Heart right ventricle (tissue), 16 donors: Measurements from ENCODE around the gene UBE2L5. TPM values are rescaled to one million over a fixed set of nuclear protein-coding genes. Genes with fewer than 3 reads are reported as not detected.

Source experiments
- ATAC-seq, 8 donors: fragments of 200-7000 bp; cut with Tn5 transposase; one replicate each; pipeline ENCODE4 v1.9.1; 2020; ENCODE audit warnings: mild to moderate bottlenecking in 8 of 8, moderate library complexity in 8 of 8, moderate number of reproducible peaks in 1 of 8
- DNase-seq, 2 donors: peaks; one replicate each; pipeline ENCODE4 v3.0.0-alpha.2; 2020
- H3K27ac ChIP-seq, 10 donors: fragments of 200-600 bp; sonication (generic) in 2 of 10; one replicate each; pipeline versions ENCODE4 v1.5.0 to v1.8.0; 2020 to 2022; ENCODE audit warnings: mild to moderate bottlenecking in 3 of 10
- H3K27me3 ChIP-seq, 7 donors: fragments of 200-600 bp; one replicate each; pipeline ENCODE4 v1.8.0; 2021 to 2022; ENCODE audit warnings: mild to moderate bottlenecking in 2 of 7
- H3K36me3 ChIP-seq, 9 donors: fragments of 200-600 bp; sonication (generic) in 1 of 9; one replicate each; pipeline versions ENCODE4 v1.5.0 to v1.8.0; 2020 to 2022; ENCODE audit warnings: mild to moderate bottlenecking in 2 of 9
- H3K4me1 ChIP-seq, 9 donors: fragments of 200-600 bp; sonication (generic) in 1 of 9; one replicate each; pipeline versions ENCODE4 v1.5.0 to v1.8.0; 2020 to 2022; ENCODE audit warnings: mild to moderate bottlenecking in 4 of 9
- H3K4me3 ChIP-seq, 10 donors: fragments of 200-600 bp; sonication (generic) in 2 of 10; one replicate each; pipeline versions ENCODE4 v1.5.0 to v1.8.0; 2020 to 2022; ENCODE audit warnings: mild to moderate bottlenecking in 7 of 10, moderate library complexity in 2 of 10
- H3K9me3 ChIP-seq, 11 donors: fragments of 200-600 bp in 10 of 11; sonication (generic) in 2 of 11; one replicate each; pipeline versions ENCODE4 v1.5.0 to v1.8.0; 2013 to 2022; ENCODE audit warnings: mild to moderate bottlenecking in 2 of 11, control low read depth in 1 of 11, moderate library complexity in 1 of 11
- CTCF ChIP-seq, 9 donors: fragments of 200-600 bp; sonication (generic) in 2 of 9; IDR thresholded peaks; one replicate each; pipeline versions ENCODE4 v1.5.0 to v1.8.0; 2021 to 2022; ENCODE audit warnings: antibody characterized with exemption in 9 of 9, mild to moderate bottlenecking in 5 of 9, moderate library complexity in 1 of 9
- WGBS, 2 donors: extraction: QIAGEN DNeasy Blood & Tissue Kit; methylation state at CpG; one replicate each; pipeline ENCODE4 v1.1.7; 2013; ENCODE audit warnings: inconsistent platforms in 1 of 2; 5-methylcytosine and 5-hydroxymethylcytosine counted together
- intact Hi-C, 10 donors: fragments of 100-400 bp; cut with DNase I; formaldehyde crosslinking; loops; one replicate each; pipeline versions ENCODE4 v1.11.1 to v1.14.2; 2022
- polyA plus RNA-seq, 2 donors: library from polyadenylated mRNA; stranded (reverse); fragments of 200-250 nt; gene quantifications; one replicate each; pipeline ENCODE4 v1.2.3, GENCODE V29; 2013
- total RNA-seq, 10 donors: library from RNA; stranded (reverse); fragmentation: NEBNext Ultra II Directional in 3 of 10; extraction: Animal tissue kit (Norgen Biotek cat#: 25700) in 3 of 10; gene quantifications; one replicate each; pipeline versions ENCODE4 v1.2.1 to v1.2.4, GENCODE V29; 2021 to 2023
- donor health status: Arrhythmogenic right ventricular cardiomyopathy.
- donor health status: ischemic (EF 13 %, LVEDD 7.1; RV severe dilation, severe dysfunction).
- donor health status: healthy with polysubstance abuse.
- donor health status: DM: no; HTN: yes; CAD: no.
- donor health status: DM: no; HTN: no; CAD: no.
- donor health status: ischemic (EF 25% LVEDD 6.9; RV normal size, moderate dysfunction).
- donor health status: ischemic (EF 25% LVEDD 5.7; RV mildly dilated, moderate dysfunction).
- donor health status: healthy.
- donor health status: DM: yes; HTN: yes; CAD: no.
- donor health status: Ischemic cardiomyopathy.
- donor health status: ischemic (EF 35%, LVEDD 5.7; RV mildly dilated, moderate dysfunction).
- donor health status: nonischemic (EF 11% LVEDD 7.7; RV severe dilation, severe dysfunction).
- donor health status: DM: yes; HTN: yes; CAD: no.
- donor health status: PGD.
- donor health status: ischemic (EF 29% LVEDD 5.4; RV normal size, mild dysfunction).
- donor health status: nonischemic (EF 23%, LVEDD 6.1; RV moderate dilation, normal function).

UBE2L5 gene
- total and polyA plus RNA-seq, 12 donors, result 0.04 to 0.42 TPM; not detected in 10

GRCh38 chr13:30410705-30411125 is 11.6 kb upstream of the UBE2L5 start:
- H3K4me1 ChIP-seq, result peaks cover 0 to 33% (median 11%) of the 10 kb centered on the region in 9 donors
- H3K4me3 ChIP-seq, result no peak overlapping the region
- H3K27me3 ChIP-seq, result no peaks in the 10 kb centered on the region
- 91 to 95% methylated on average over 2 of the region's 2 CpGs for WGBS, 2 donors
- TF ChIP-seq CTCF (IDR thresholded peaks at IDR 0.05), result no peak
- ATAC-seq (no peak), DNase-seq (no peak)
- peak overlapping the region in 1 of 10 donors; percentile 15 for H3K27ac ChIP-seq
- no peaks in the 10 kb centered on the region for H3K9me3 ChIP-seq
- intact Hi-C loops, result no loop called here
- no peaks in the 10 kb centered on the region for H3K36me3 ChIP-seq

GRCh38 chr13:30412346-30412745 is 9.9 kb upstream of the UBE2L5 start:
- no peak for ATAC-seq
- no peaks in the 10 kb centered on the region for H3K27me3 ChIP-seq
- H3K9me3 ChIP-seq, result no peaks in the 10 kb centered on the region
- H3K4me3 ChIP-seq, result no peak overlapping the region
- TF ChIP-seq CTCF (IDR thresholded peaks at IDR 0.05), result no peak
- no peak for DNase-seq
- intact Hi-C loops, result no loop called here
- no peak overlapping the region for H3K27ac ChIP-seq
- H3K36me3 ChIP-seq, result no peaks in the 10 kb centered on the region
- peaks cover 0 to 33% (median 11%) of the 10 kb centered on the region in 9 donors for H3K4me1 ChIP-seq

GRCh38 chr13:30413842-30414241 is 8.5 kb upstream of the UBE2L5 start:
- no peaks in the 10 kb centered on the region for H3K36me3 ChIP-seq
- H3K27me3 ChIP-seq, result no peaks in the 10 kb centered on the region
- intact Hi-C loops, result no loop called here
- ATAC-seq (no peak), DNase-seq (no peak)
- peaks cover 0 to 23% (median 7%) of the 10 kb centered on the region in 9 donors for H3K4me1 ChIP-seq
- 59 to 90% methylated on average over 3 of the region's 3 CpGs for WGBS, 2 donors
- TF ChIP-seq CTCF (IDR thresholded peaks at IDR 0.05), result no peak
- no peak overlapping the region for H3K27ac ChIP-seq
- H3K9me3 ChIP-seq, result no peaks in the 10 kb centered on the region
- no peak overlapping the region for H3K4me3 ChIP-seq

- H3K9me3 ChIP-seq, result no peaks in the 10 kb centered on the region
- H3K27ac ChIP-seq, result no peak overlapping the region
- intact Hi-C loops, result no loop called here
- H3K36me3 ChIP-seq, result no peaks in the 10 kb centered on the region
- H3K27me3 ChIP-seq, result no peaks in the 10 kb centered on the region
- ATAC-seq, result no peak
- 89 to 92% methylated on average over 3 of the region's 3 CpGs for WGBS, 2 donors
- H3K4me3 ChIP-seq, result no peak overlapping the region
- H3K4me1 ChIP-seq, result peaks cover 0 to 10% (median under 1%) of the 10 kb centered on the region in 9 donors
- no peak for TF ChIP-seq CTCF (IDR thresholded peaks at IDR 0.05)
- no peak for DNase-seq
Measured at GRCh38 chr13:30415430-30416030, 6.8 kb upstream of the UBE2L5 start.
